HepG2 (cell line): Measurements from ENCODE around the gene HS6ST2. TPM values are rescaled to one million over a fixed set of nuclear protein-coding genes. Genes with fewer than 3 reads are reported as not detected.

Experiments
- ATF2 ChIP-seq: sonication (generic); formaldehyde crosslinking; IDR thresholded peaks from 2 replicates; pipeline ENCODE4 v1.4.0; 2020; ENCODE audit warnings: missing genetic modification reagents
- GATAD2A ChIP-seq: IDR thresholded peaks from 2 replicates; pipeline ENCODE4 v1.6.1; 2016
- HCFC1 ChIP-seq: fragments of 150-350 bp; IDR thresholded peaks from 2 replicates; pipeline ENCODE4 v1.6.1; 2014; ENCODE audit warnings: low read depth, low read length
- HNF1A ChIP-seq, 2 experiments: sonication (generic) in 1 of 2; formaldehyde crosslinking in 1 of 2; IDR thresholded peaks; 2 replicates each; pipeline versions ENCODE4 v1.4.0 to v1.6.1; 2016 to 2020; ENCODE audit warnings: borderline replicate concordance in 1 of 2, low read depth in 1 of 2, mild to moderate bottlenecking in 1 of 2, missing genetic modification reagents in 1 of 2
- HNRNPL ChIP-seq: fragments of 200-400 bp; formaldehyde crosslinking; IDR thresholded peaks from 2 replicates; pipeline ENCODE4 v1.6.1; 2017; ENCODE audit warnings: mild to moderate bottlenecking, low read depth, low read length
- JUND ChIP-seq: sonication (generic); formaldehyde crosslinking; IDR thresholded peaks from 2 replicates; pipeline ENCODE4 v1.8.0; 2022; ENCODE audit warnings: mild to moderate bottlenecking, missing genetic modification reagents
- MTF1 ChIP-seq: sonication (generic); formaldehyde crosslinking; IDR thresholded peaks from 2 replicates; pipeline ENCODE4 v1.5.0; 2020; ENCODE audit warnings: missing genetic modification reagents
- POLR2A ChIP-seq, 2 experiments: IDR thresholded peaks; 2 replicates each; pipeline ENCODE4 v1.6.1; 2011; ENCODE audit warnings: low read depth in 2 of 2, low read length in 2 of 2, mild to moderate bottlenecking in 1 of 2, moderate library complexity in 1 of 2; ENCODE audit not compliant: insufficient read depth in 1 of 2
- SOX13 ChIP-seq, 3 experiments: fragments of 450-650 bp in 1 of 3; sonication (generic) in 1 of 3; formaldehyde crosslinking in 1 of 3; IDR thresholded peaks in 2 of 3; conservative IDR thresholded peaks in 1 of 3; 2 replicates each; pipeline versions ENCODE4 v1.5.0 to v1.6.1; 2016 to 2020; ENCODE audit warnings: antibody characterized with exemption in 1 of 3, mild to moderate bottlenecking in 1 of 3, missing compliant biosample characterization in 1 of 3, missing genetic modification reagents in 1 of 3, moderate library complexity in 1 of 3
- SP1 ChIP-seq, 2 experiments: fragments of 450-650 bp in 1 of 2; sonication (generic) in 1 of 2; formaldehyde crosslinking in 1 of 2; IDR thresholded peaks; 2 replicates each; pipeline versions ENCODE4 v1.4.0 to v1.6.1; 2016 to 2020; ENCODE audit warnings: missing genetic modification reagents in 1 of 2
- SRF ChIP-seq: IDR thresholded peaks from 2 replicates; pipeline ENCODE4 v1.6.1; 2011; ENCODE audit warnings: mild to moderate bottlenecking, low read depth, low read length, moderate library complexity
- TEAD2 ChIP-seq: sonication (generic); formaldehyde crosslinking; IDR thresholded peaks from 2 replicates; pipeline ENCODE4 v1.9.0; 2021; ENCODE audit warnings: missing genetic modification reagents
- YY1 ChIP-seq: IDR thresholded peaks from 2 replicates; pipeline ENCODE4 v1.6.1; 2011; ENCODE audit warnings: low read length, low read depth, moderate library complexity, mild to moderate bottlenecking; ENCODE audit not compliant: insufficient read depth, insufficient replicate concordance
- ZNF136 ChIP-seq: sonication (generic); formaldehyde crosslinking; IDR thresholded peaks from 2 replicates; pipeline ENCODE4 v1.8.1; 2022; ENCODE audit warnings: low read depth, mild to moderate bottlenecking, moderate library complexity, missing genetic modification reagents
- ZNF264 ChIP-seq: sonication (generic); formaldehyde crosslinking; IDR thresholded peaks from 2 replicates; pipeline ENCODE4 v1.4.0; 2020; ENCODE audit warnings: missing genetic modification reagents
- ZNF337 ChIP-seq: sonication (generic); formaldehyde crosslinking; IDR thresholded peaks from 2 replicates; pipeline ENCODE4 v1.5.1; 2020; ENCODE audit warnings: missing genetic modification reagents, low read depth, mild to moderate bottlenecking, borderline replicate concordance
- ZNF547 ChIP-seq: sonication (generic); formaldehyde crosslinking; IDR thresholded peaks from 2 replicates; pipeline ENCODE4 v1.5.1; 2020; ENCODE audit warnings: mild to moderate bottlenecking, missing genetic modification reagents
- ZNF710 ChIP-seq: sonication (generic); formaldehyde crosslinking; IDR thresholded peaks from 2 replicates; pipeline ENCODE4 v1.5.0; 2020; ENCODE audit warnings: mild to moderate bottlenecking, missing genetic modification reagents, borderline replicate concordance
- polyA plus RNA-seq, 8 experiments: library from polyadenylated mRNA; depleted of rRNA in 3 of 8; stranded (reverse) in 7 of 8; unstranded in 1 of 8; fragments of >200 nt; fragmentation: Illumina TruSeq in 4 of 8; extraction: Trizol in 4 of 8; gene quantifications; 2 replicates each; pipeline versions ENCODE4 v1.2.1 to v1.2.3, GENCODE V29; 2011 to 2016; ENCODE audit warnings: low read depth in 4 of 8, missing spikeins in 1 of 8, mixed read lengths in 1 of 8; ENCODE audit not compliant: insufficient read depth in 1 of 8
- total RNA-seq, 5 experiments: library from RNA; depleted of rRNA; stranded (reverse); fragments of >200 nt; fragmentation: Illumina TruSeq; extraction: Trizol; gene quantifications; 2 replicates each; pipeline ENCODE4 v1.2.3, GENCODE V29; 2016; ENCODE audit warnings: low read depth in 1 of 5

The HS6ST2 gene
- total and polyA plus RNA-seq, 2 of the 13 experiments (the other 11 are each of a cell fraction or from before 2014, with no cell fraction given): 0.05 TPM; not detected in 1

GRCh38 chrX:132590350-132591026, 367.9 kb downstream of the HS6ST2 start (continued):
- TF ChIP-seq ZNF710 (CRISPR knock-in tag): peak; percentile 67; the same call in 1 of the 2 replicates
- TF ChIP-seq SP1 (IDR thresholded peaks at IDR 0.05): no peak
- 0 out of 2 replicates have a peak, but pooled peaks have one; percentile 20 for TF ChIP-seq SP1 (CRISPR knock-in tag; IDR thresholded peaks at IDR 0.05)
- TF ChIP-seq SRF: no peak
- TF ChIP-seq ATF2: peak; percentile 77
- no peak; the same call in 1 of the 2 replicates for TF ChIP-seq JUND (CRISPR knock-in tag)
- TF ChIP-seq ZNF337 (CRISPR knock-in tag): peak; percentile 58; the same call in 1 of the 2 replicates
- TF ChIP-seq ZNF136 (CRISPR knock-in tag): no peak
- no peak for TF ChIP-seq ZNF264 (CRISPR knock-in tag)
- no peak for TF ChIP-seq YY1
- no peak for TF ChIP-seq HNRNPL
- TF ChIP-seq SOX13 (IDR thresholded peaks at IDR 0.05): peak; percentile 87
- peak in 1 of 2 experiments; percentile 97; a peak in 2 of 4 replicates for TF ChIP-seq SOX13 (CRISPR knock-in tag; conservative IDR thresholded peaks at IDR 0.05 in 1 of 2, IDR thresholded peaks at IDR 0.05 in 1 of 2)
- no peak for TF ChIP-seq POLR2A (IDR thresholded peaks at IDR 0.05; ENCODE audit: insufficient read depth in 1 of 2, low read depth in 2 of 2, low read length in 2 of 2)
- TF ChIP-seq TEAD2 (CRISPR knock-in tag): no peak
- no peak; the same call in none of the 2 replicates for TF ChIP-seq HNF1A (IDR thresholded peaks at IDR 0.05; ENCODE audit: low read depth)
- peak; percentile 86; the same call in 1 of the 2 replicates for TF ChIP-seq HNF1A (CRISPR knock-in tag; IDR thresholded peaks at IDR 0.05; ENCODE audit: borderline replicate concordance)
- no peak for TF ChIP-seq HCFC1
- TF ChIP-seq ZNF547 (CRISPR knock-in tag): 0 out of 2 replicates have a peak, but pooled peaks have one; percentile 32
- TF ChIP-seq GATAD2A (CRISPR knock-in tag): peak; percentile 90; the same call in 1 of the 2 replicates
- TF ChIP-seq MTF1: no peak
